Measurements from ENCODE around the gene PCDHGB3. TPM values are rescaled to one million over a fixed set of nuclear protein-coding genes. Genes with fewer than 3 reads are reported as not detected.

PCDHGB3 gene
- total RNA-seq, 1 experiment from 2014 or later: 4.2 TPM

DNA sequence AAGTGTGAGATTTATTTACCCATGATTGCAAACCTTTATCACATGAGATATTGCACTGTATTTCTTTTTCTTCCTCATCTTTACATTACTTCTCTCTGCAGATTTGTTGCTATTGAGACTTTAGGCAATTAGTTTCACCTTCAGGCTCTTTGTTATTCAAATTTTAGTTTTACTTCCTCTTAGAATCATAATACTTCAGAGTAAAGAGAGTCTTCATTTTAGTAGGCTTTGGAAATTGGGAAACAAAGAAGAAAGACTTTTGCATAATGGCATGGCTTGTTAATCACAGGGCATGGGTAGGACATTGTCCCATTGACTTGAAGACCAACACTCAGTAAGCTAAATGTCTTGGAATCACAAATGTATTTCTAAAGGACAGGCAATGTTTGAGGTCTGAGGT is 7.3 kb upstream of the PCDHGB3 start (continued):
- TF ChIP-seq, protein P1, sequence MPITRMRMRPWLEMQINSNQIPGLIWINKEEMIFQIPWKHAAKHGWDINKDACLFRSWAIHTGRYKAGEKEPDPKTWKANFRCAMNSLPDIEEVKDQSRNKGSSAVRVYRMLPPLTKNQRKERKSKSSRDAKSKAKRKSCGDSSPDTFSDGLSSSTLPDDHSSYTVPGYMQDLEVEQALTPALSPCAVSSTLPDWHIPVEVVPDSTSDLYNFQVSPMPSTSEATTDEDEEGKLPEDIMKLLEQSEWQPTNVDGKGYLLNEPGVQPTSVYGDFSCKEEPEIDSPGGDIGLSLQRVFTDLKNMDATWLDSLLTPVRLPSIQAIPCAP (CRISPR knock-in tag; IDR thresholded peaks at IDR 0.05): no peak
- TF ChIP-seq, protein P2, sequence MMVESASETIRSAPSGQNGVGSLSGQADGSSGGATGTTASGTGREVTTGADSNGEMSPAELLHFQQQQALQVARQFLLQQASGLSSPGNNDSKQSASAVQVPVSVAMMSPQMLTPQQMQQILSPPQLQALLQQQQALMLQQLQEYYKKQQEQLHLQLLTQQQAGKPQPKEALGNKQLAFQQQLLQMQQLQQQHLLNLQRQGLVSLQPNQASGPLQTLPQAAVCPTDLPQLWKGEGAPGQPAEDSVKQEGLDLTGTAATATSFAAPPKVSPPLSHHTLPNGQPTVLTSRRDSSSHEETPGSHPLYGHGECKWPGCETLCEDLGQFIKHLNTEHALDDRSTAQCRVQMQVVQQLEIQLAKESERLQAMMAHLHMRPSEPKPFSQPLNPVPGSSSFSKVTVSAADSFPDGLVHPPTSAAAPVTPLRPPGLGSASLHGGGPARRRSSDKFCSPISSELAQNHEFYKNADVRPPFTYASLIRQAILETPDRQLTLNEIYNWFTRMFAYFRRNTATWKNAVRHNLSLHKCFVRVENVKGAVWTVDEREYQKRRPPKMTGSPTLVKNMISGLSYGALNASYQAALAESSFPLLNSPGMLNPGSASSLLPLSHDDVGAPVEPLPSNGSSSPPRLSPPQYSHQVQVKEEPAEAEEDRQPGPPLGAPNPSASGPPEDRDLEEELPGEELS (CRISPR knock-in tag; IDR thresholded peaks at IDR 0.05): no peak
- TF ChIP-seq, protein P3, sequence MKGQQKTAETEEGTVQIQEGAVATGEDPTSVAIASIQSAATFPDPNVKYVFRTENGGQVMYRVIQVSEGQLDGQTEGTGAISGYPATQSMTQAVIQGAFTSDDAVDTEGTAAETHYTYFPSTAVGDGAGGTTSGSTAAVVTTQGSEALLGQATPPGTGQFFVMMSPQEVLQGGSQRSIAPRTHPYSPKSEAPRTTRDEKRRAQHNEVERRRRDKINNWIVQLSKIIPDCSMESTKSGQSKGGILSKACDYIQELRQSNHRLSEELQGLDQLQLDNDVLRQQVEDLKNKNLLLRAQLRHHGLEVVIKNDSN (CRISPR knock-in tag; IDR thresholded peaks at IDR 0.05): no peak
- TF ChIP-seq RELA (CRISPR knock-in tag; IDR thresholded peaks at IDR 0.05; ENCODE audit: borderline replicate concordance): no peak
- TF ChIP-seq, protein P4, sequence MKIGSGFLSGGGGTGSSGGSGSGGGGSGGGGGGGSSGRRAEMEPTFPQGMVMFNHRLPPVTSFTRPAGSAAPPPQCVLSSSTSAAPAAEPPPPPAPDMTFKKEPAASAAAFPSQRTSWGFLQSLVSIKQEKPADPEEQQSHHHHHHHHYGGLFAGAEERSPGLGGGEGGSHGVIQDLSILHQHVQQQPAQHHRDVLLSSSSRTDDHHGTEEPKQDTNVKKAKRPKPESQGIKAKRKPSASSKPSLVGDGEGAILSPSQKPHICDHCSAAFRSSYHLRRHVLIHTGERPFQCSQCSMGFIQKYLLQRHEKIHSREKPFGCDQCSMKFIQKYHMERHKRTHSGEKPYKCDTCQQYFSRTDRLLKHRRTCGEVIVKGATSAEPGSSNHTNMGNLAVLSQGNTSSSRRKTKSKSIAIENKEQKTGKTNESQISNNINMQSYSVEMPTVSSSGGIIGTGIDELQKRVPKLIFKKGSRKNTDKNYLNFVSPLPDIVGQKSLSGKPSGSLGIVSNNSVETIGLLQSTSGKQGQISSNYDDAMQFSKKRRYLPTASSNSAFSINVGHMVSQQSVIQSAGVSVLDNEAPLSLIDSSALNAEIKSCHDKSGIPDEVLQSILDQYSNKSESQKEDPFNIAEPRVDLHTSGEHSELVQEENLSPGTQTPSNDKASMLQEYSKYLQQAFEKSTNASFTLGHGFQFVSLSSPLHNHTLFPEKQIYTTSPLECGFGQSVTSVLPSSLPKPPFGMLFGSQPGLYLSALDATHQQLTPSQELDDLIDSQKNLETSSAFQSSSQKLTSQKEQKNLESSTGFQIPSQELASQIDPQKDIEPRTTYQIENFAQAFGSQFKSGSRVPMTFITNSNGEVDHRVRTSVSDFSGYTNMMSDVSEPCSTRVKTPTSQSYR (CRISPR knock-in tag; IDR thresholded peaks at IDR 0.05): no peak

DNA sequence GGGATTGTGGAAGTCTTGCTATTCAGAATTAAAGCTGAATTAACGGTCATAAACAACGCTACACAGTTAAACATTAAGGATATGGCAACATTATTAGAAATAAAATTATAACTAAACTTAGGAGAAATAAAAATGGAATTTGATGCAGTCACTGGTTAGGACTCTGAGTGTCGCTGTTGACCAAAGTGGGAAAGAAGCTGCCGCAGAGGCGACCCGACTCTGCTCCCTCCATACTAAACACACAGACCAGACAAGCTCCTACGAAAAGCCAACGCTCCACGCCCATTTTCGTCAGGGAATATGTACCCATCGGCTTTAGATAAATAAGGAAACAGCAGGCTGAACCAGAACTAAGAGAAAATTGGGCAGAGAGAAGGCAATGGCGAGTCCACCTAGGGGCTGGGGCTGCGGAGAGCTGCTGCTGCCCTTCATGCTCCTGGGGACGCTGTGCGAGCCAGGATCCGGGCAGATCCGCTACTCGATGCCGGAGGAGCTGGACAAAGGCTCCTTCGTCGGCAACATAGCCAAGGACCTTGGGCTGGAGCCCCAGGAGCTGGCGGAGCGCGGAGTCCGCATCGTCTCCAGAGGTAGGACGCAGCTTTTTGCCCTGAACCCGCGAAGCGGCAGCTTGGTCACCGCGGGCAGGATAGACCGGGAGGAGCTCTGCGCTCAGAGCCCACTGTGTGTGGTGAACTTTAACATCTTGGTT is 5.9 kb upstream of the PCDHGB3 start, which contains the start of gene PCDHGA5:
TSS of gene PCDHGA5 (plus strand) at position 211 of the 709 bp plus-strand sequence. CDS start at position 380, 169 bp downstream.
- no peak for TF ChIP-seq ETV6 (CRISPR knock-in tag; IDR thresholded peaks at IDR 0.05)
- no peak for TF ChIP-seq RELA (CRISPR knock-in tag; IDR thresholded peaks at IDR 0.05; ENCODE audit: borderline replicate concordance)
- TF ChIP-seq PRRX2 (CRISPR knock-in tag; IDR thresholded peaks at IDR 0.05): no peak
- no peak for TF ChIP-seq NR3C1 (CRISPR knock-in tag; conservative IDR thresholded peaks at IDR 0.05; ENCODE audit: low read depth)
- TF ChIP-seq, protein P5, sequence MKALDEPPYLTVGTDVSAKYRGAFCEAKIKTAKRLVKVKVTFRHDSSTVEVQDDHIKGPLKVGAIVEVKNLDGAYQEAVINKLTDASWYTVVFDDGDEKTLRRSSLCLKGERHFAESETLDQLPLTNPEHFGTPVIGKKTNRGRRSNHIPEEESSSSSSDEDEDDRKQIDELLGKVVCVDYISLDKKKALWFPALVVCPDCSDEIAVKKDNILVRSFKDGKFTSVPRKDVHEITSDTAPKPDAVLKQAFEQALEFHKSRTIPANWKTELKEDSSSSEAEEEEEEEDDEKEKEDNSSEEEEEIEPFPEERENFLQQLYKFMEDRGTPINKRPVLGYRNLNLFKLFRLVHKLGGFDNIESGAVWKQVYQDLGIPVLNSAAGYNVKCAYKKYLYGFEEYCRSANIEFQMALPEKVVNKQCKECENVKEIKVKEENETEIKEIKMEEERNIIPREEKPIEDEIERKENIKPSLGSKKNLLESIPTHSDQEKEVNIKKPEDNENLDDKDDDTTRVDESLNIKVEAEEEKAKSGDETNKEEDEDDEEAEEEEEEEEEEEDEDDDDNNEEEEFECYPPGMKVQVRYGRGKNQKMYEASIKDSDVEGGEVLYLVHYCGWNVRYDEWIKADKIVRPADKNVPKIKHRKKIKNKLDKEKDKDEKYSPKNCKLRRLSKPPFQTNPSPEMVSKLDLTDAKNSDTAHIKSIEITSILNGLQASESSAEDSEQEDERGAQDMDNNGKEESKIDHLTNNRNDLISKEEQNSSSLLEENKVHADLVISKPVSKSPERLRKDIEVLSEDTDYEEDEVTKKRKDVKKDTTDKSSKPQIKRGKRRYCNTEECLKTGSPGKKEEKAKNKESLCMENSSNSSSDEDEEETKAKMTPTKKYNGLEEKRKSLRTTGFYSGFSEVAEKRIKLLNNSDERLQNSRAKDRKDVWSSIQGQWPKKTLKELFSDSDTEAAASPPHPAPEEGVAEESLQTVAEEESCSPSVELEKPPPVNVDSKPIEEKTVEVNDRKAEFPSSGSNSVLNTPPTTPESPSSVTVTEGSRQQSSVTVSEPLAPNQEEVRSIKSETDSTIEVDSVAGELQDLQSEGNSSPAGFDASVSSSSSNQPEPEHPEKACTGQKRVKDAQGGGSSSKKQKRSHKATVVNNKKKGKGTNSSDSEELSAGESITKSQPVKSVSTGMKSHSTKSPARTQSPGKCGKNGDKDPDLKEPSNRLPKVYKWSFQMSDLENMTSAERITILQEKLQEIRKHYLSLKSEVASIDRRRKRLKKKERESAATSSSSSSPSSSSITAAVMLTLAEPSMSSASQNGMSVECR (CRISPR knock-in tag; IDR thresholded peaks at IDR 0.05; ENCODE audit: borderline replicate concordance): no peak
- TF ChIP-seq, protein P6, sequence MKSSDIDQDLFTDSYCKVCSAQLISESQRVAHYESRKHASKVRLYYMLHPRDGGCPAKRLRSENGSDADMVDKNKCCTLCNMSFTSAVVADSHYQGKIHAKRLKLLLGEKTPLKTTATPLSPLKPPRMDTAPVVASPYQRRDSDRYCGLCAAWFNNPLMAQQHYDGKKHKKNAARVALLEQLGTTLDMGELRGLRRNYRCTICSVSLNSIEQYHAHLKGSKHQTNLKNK (CRISPR knock-in tag; IDR thresholded peaks at IDR 0.05): no peak
- no peak for TF ChIP-seq CREM (CRISPR knock-in tag; IDR thresholded peaks at IDR 0.05)
- TF ChIP-seq, protein P7, sequence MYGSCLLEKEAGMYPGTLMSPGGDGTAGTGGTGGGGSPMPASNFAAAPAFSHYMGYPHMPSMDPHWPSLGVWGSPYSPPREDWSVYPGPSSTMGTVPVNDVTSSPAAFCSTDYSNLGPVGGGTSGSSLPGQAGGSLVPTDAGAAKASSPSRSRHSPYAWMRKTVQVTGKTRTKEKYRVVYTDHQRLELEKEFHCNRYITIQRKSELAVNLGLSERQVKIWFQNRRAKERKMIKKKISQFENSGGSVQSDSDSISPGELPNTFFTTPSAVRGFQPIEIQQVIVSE (CRISPR knock-in tag; IDR thresholded peaks at IDR 0.05; ENCODE audit: borderline replicate concordance): no peak
- TF ChIP-seq, protein P8, sequence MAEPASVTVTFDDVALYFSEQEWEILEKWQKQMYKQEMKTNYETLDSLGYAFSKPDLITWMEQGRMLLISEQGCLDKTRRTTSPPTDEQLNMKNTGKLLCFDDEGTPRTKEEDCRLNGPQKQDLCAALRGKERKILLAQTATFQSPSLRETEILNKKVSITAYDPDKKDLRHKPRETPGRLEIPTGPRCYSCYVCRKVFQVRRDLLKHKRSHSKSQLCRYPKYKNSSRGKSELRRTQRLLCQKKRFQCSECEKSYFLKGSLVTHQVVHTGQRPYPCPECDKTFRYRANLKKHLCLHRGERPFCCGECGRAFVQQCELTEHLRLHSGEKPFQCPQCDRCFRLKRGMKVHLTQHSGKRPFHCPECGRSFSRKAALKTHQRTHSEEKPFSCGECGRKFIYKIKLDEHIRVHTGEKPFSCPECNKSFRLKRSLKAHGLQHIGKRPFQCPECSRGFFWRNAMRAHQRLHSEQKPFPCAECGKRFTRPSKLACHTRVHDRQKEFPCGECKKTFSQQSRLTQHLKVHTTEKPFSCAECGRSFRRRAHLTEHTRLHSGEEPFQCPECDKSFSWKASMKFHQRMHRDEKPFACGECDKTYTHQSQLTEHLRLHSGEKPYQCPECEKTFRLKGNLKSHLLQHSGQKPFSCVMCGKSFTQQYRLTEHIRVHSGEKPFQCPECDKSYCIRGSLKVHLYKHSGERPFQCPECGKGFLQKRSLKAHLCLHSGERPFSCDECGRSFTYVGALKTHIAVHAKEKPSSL (CRISPR knock-in tag; conservative IDR thresholded peaks at IDR 0.05): no peak
- TF ChIP-seq, protein P9, sequence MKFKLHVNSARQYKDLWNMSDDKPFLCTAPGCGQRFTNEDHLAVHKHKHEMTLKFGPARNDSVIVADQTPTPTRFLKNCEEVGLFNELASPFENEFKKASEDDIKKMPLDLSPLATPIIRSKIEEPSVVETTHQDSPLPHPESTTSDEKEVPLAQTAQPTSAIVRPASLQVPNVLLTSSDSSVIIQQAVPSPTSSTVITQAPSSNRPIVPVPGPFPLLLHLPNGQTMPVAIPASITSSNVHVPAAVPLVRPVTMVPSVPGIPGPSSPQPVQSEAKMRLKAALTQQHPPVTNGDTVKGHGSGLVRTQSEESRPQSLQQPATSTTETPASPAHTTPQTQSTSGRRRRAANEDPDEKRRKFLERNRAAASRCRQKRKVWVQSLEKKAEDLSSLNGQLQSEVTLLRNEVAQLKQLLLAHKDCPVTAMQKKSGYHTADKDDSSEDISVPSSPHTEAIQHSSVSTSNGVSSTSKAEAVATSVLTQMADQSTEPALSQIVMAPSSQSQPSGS (CRISPR knock-in tag; IDR thresholded peaks at IDR 0.05; ENCODE audit: borderline replicate concordance, low read depth): no peak
- no peak for TF ChIP-seq NR2C2 (CRISPR knock-in tag; IDR thresholded peaks at IDR 0.05)
- peaks cover 27% of the 10 kb centered on the region for H3K4me1 Mint-ChIP-seq
- CTCF ChIA-PET: interaction anchor here (0.5 to 2.1 kb wide), 17 partner anchors 10 to 203 kb away, joined by 3 to 11 read pairs (median 4); partner anchors contain the start of genes PCDHB10, PCDHB11, PCDHB14 and PCDHB15
- H3K27ac Mint-ChIP-seq: no peak within 1 kb of the TSS
- no peak for DNase-seq (ENCODE audit: low spot score)
- H3K4me3 Mint-ChIP-seq: peak within 1 kb of the TSS; percentile 2; the same call in 1 of the 2 replicates
- H3K9me3 Mint-ChIP-seq: peaks cover 60% of the 10 kb centered on the region
- POLR2A ChIA-PET: no interaction called here
- H3K27me3 Mint-ChIP-seq (ENCODE audit: low read depth): peaks cover 21% of the 10 kb centered on the region
- H3K36me3 Mint-ChIP-seq: peaks cover 65% of the 10 kb centered on the region
- ATAC-seq: no peak

Data from WTC11 (cell line).